GM20000 (cell line): ENCODE measurements around the gene ROR1.

ENCODE experiments used
- DNase-seq: peaks from one replicate; pipeline ENCODE4 v3.0.0; 2012; ENCODE audit warnings: low spot score
- TF ChIP-seq, protein P1 (sequence below): IDR thresholded peaks from 2 replicates; pipeline ENCODE4 v1.5.1; 2012; ENCODE audit warnings: mild to moderate bottlenecking, control low read depth; ENCODE audit errors: extremely low read depth, missing control alignments

ROR1 gene

DNA sequence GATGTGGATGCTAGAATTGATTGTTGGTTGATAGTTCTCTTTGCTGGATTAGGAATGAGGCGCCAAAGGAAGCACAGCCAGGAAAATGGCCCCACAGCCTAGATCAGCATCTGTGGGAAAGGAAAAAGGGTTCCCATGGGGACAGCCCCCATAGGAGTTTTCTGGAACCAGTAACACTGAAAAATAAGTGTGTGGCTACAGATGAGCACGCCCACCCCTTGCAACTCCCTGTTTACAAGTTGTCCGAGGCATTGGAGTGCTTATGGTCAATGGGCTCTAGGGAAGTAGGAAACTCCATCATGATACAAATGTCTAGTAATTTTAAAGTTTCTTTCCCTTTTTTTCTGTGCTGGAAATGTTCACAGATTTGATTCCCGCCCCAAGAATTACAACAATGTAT lies 405.8 kb downstream of the ROR1 start:
- DNase-seq = no peak
- TF ChIP-seq, protein P1, sequence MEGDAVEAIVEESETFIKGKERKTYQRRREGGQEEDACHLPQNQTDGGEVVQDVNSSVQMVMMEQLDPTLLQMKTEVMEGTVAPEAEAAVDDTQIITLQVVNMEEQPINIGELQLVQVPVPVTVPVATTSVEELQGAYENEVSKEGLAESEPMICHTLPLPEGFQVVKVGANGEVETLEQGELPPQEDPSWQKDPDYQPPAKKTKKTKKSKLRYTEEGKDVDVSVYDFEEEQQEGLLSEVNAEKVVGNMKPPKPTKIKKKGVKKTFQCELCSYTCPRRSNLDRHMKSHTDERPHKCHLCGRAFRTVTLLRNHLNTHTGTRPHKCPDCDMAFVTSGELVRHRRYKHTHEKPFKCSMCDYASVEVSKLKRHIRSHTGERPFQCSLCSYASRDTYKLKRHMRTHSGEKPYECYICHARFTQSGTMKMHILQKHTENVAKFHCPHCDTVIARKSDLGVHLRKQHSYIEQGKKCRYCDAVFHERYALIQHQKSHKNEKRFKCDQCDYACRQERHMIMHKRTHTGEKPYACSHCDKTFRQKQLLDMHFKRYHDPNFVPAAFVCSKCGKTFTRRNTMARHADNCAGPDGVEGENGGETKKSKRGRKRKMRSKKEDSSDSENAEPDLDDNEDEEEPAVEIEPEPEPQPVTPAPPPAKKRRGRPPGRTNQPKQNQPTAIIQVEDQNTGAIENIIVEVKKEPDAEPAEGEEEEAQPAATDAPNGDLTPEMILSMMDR = no peak

DNA sequence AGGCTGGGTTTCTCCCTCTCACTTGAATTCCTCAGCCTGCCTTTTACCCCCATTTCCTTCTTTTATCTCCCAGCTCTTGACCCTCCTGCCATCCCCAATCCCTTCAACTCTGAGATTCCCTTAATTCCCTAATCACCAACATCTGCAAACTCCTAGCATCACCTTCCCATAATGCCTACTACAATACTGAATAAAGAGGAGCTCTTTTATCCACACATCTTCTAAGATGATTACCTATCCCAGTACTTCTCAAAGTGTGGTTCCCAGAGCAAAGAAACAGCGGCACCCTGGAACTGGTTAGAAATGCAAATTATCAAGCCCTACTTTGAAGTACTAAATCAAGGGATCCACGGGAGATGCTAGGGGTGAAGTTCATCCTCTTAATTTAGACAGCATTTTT lies 408.4 kb downstream of the ROR1 start:
- DNase-seq = no peak
- TF ChIP-seq, protein P1 = no peak

DNA sequence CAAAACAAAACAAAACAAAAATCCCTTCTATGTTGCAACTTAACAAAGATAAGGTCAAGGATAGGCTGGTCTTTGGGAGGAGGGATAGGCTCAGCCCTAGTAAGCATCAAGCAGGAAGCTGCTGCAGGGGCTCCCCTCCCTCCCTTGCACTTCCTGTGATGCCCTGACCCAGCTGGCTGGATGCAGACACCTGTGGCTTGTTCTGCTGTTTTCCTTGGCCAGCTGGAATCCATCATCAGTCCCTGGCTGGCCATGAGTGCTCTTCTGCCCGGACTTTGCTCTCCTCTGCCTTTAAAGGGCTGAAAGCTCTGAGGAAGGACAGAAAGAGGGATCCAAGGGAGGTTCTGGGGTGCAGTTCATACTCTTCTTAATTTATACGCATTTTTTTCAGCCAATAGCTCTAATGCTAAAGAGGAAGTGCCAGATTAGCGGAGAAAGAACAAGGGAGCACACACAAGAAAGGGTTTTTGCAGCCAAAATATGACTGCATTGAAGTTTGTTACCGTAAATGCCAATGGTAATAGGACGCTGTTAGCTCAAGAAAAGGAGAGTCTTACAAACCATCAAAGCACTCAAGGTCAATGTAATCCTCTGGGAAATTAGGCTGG lies 409.7 kb downstream of the ROR1 start:
- no peak for DNase-seq
- TF ChIP-seq, protein P1 = no peak

DNA sequence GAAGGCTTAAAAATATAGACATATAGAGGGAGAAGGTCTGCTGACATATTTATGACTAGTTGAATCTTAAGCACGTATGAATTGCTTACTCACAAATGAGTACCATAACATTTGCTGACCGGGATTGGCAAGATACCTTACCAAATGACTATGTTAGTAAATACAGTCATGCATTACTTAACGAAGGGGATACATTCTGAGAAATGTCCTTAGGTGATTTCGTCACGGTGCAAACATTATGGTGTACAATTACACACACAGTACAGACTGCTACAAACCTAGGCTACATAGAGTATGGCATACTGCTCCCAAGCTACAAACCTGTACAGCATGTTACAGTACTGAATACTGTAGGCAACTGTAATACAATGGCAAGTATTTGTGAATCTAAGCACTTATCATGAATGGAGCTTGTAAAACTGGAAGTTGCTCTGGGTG lies 410.2 kb downstream of the ROR1 start:
- no peak for DNase-seq
- TF ChIP-seq, protein P1 = no peak

DNA sequence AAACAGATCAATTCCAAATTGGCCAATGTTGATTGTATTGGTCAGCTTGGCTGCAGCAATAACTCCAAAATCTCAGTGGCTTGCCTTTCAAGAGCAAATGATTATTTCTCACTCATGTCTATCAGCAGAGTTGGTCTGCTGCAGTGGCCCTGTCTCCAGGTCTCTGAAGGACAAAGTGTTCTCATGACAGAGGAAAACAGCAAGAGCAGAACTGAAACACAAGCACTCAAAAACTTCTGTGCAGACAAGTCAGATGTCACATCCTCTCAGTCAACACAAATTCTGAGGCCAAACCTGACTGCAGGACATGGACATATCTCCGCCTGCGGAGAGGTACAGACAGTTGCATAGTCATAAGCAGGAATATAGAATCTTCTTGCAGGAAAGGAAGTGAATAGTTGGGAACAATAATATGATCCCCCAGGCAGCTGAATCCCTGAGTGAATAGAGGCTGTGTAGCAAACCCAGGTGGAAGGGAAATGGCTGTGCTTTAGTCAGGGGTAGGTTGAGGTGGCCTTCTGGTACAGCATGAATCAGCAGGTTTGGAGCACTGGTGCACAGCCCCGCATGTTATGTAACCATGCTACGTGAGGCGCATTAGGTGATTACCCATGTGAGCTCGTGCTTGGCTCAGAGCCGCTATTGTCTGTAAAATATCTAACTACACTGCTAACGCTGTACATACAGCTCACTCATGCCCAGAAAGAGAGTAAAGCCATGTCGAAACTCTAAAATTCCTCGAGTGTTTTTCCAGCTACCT lies 412.5 kb downstream of the ROR1 start:
- TF ChIP-seq, protein P1 = no peak
- no peak for DNase-seq

DNA sequence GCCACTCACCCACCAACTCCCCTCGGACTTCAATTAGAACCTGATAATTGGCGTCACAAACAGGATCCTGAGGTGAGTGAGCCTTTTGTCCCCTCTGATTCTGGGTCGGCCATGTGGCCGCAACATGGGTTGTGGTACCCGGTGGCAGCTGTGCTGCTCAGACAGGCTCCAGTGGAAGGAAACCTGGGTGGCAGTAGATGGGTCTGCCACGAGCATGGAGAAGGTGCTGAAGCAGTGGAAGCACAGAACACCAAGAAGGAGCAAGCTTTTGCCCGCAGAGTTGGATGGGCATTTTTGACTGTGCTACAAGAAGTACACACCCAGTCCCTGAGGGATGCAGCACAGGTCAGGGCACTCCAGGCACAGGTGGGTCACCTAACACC lies 413.1 kb downstream of the ROR1 start:
- DNase-seq = no peak
- TF ChIP-seq, protein P1 = no peak

DNA sequence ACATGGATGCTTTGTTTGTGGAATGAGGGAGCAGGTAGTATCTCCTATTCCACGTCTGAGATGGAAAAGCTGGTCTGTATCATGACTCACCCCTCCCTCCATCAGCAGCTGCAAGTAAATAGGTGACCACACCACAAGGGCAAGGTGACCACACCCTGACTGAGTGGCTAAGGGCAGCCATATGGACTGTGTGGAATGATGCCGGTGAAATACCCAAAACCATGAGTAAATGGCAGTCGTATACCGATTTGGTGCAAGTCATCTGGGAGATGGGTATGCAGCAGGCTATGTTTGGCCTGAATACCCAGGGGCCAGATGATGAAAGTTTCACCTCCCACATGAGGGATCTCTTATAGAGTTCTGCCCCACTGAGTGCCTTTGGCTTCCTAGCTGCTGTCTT lies 413.8 kb downstream of the ROR1 start:
- TF ChIP-seq, protein P1 = no peak

More for the DNA sequence above, 413.8 kb downstream of the ROR1 start:
- DNase-seq = no peak
